Endothelial cell (in vitro differentiated cells): ENCODE data around the gene ZFP14. TPM values are rescaled to one million over a fixed set of nuclear protein-coding genes. Genes with fewer than 3 reads are reported as not detected.

ENCODE experiments used
- DNase-seq: peaks from one replicate; pipeline ENCODE4 v3.0.0; 2021; ENCODE audit warnings: low spot score
- H3K27ac Mint-ChIP-seq: one replicate; pipeline ENCODE4 v1.8.0; 2021; ENCODE audit warnings: mixed read lengths, inconsistent platforms; ENCODE audit not compliant: unreplicated experiment
- H3K27me3 Mint-ChIP-seq: one replicate; pipeline ENCODE4 v1.8.0; 2021; ENCODE audit warnings: mild to moderate bottlenecking, moderate library complexity, mixed read lengths, inconsistent platforms; ENCODE audit not compliant: unreplicated experiment
- H3K36me3 Mint-ChIP-seq: one replicate; pipeline ENCODE4 v1.8.0; 2021; ENCODE audit warnings: mild to moderate bottlenecking, low read depth, mixed read lengths, inconsistent platforms; ENCODE audit not compliant: unreplicated experiment
- H3K4me1 Mint-ChIP-seq: one replicate; pipeline ENCODE4 v1.8.0; 2021; ENCODE audit warnings: mild to moderate bottlenecking, mixed read lengths, inconsistent platforms; ENCODE audit not compliant: unreplicated experiment
- H3K4me3 Mint-ChIP-seq: one replicate; pipeline ENCODE4 v1.8.0; 2021; ENCODE audit warnings: mild to moderate bottlenecking, mixed read lengths, inconsistent platforms; ENCODE audit not compliant: unreplicated experiment
- H3K9me3 Mint-ChIP-seq: one replicate; pipeline ENCODE4 v1.8.0; 2021; ENCODE audit warnings: mixed read lengths, inconsistent platforms; ENCODE audit not compliant: unreplicated experiment
- CTCF ChIP-seq: fragments of 200-600 bp; sonication (generic); IDR thresholded peaks from one replicate; pipeline ENCODE4 v1.5.0; 2021; ENCODE audit warnings: antibody characterized with exemption; ENCODE audit not compliant: unreplicated experiment
- long read RNA-seq: library from polyadenylated mRNA; unstranded; transcript quantifications from one replicate; pipeline ENCODE4 v2.0.0, GENCODE V29; 2020; ENCODE audit not compliant: unreplicated experiment
- total RNA-seq: library from RNA; stranded (reverse); fragmentation: NEBNext Ultra II Directional; extraction: Animal tissue kit (Norgen Biotek cat#: 25700); gene quantifications from one replicate; pipeline ENCODE4 v1.2.1, GENCODE V29; 2021; ENCODE audit not compliant: unreplicated experiment

Gene ZFP14
- total RNA-seq = 13.9 TPM
- long read RNA-seq, partial matches to known transcripts = 3 of 4 reads
- long read RNA-seq, other reads (novel, unspliced or antisense) = 1 of 4 reads

GRCh38 chr19:36378625-36379509 is at the start of gene ZFP14:
TSS of gene ZFP14 (minus strand) at chr19:36379201. CDS start at chr19:36367892, 11,309 bp downstream.
- Mint-ChIP-seq H3K27me3 (peaks cover 2% of the 10 kb centered on the region), H3K27ac (peak within 1 kb of the TSS; percentile 94), H3K4me3 (peak within 1 kb of the TSS; percentile 97), H3K9me3 (no peaks in the 10 kb centered on the region), H3K36me3 (peaks cover 19% of the 10 kb centered on the region), H3K4me1 (peaks cover 24% of the 10 kb centered on the region)
- DNase-seq = peak; percentile 92
- TF ChIP-seq CTCF = no peak

- H3K9me3 Mint-ChIP-seq = peaks cover 5% of the 10 kb centered on the region
- no peak overlapping the region for H3K27ac Mint-ChIP-seq
- H3K4me1 Mint-ChIP-seq = peaks cover 2% of the 10 kb centered on the region
- peaks cover 10% of the 10 kb centered on the region for H3K36me3 Mint-ChIP-seq
- no peak for DNase-seq
- TF ChIP-seq CTCF = no peak
- H3K27me3 Mint-ChIP-seq = peaks cover 9% of the 10 kb centered on the region
- no peak overlapping the region for H3K4me3 Mint-ChIP-seq
These were observed 44.9 kb upstream of the ZFP14 start for GRCh38 chr19:36423925-36424324.

GRCh38 chr19:36421749-36422481 is 42.9 kb upstream of the ZFP14 start:
- peaks cover 12% of the 10 kb centered on the region for H3K36me3 Mint-ChIP-seq
- peaks cover 5% of the 10 kb centered on the region for H3K9me3 Mint-ChIP-seq
- H3K27ac Mint-ChIP-seq = no peak overlapping the region
- H3K4me1 Mint-ChIP-seq = peaks cover 14% of the 10 kb centered on the region
- H3K27me3 Mint-ChIP-seq = peaks cover 13% of the 10 kb centered on the region
- no peak for DNase-seq
- peak overlapping the region; percentile 86 for H3K4me3 Mint-ChIP-seq
- no peak for TF ChIP-seq CTCF

GRCh38 chr19:36420961-36421748 is 42.2 kb upstream of the ZFP14 start:
- H3K36me3 Mint-ChIP-seq = peaks cover 12% of the 10 kb centered on the region
- no peak for TF ChIP-seq CTCF
- H3K4me1 Mint-ChIP-seq = peaks cover 15% of the 10 kb centered on the region
- H3K27ac Mint-ChIP-seq = no peak overlapping the region
- H3K4me3 Mint-ChIP-seq = peak overlapping the region; percentile 84
- H3K9me3 Mint-ChIP-seq = peaks cover 5% of the 10 kb centered on the region
- H3K27me3 Mint-ChIP-seq = peaks cover 13% of the 10 kb centered on the region
- DNase-seq = peak; percentile 41
